GM23338 (cell line): ENCODE results near the gene PGGT1B.

Experiments
- CREB1 ChIP-seq: fragments of 250-450 bp; sonication (Bioruptor Pico); IDR thresholded peaks from 2 replicates; pipeline ENCODE4 v1.5.0; 2020; ENCODE audit warnings: low read depth, mild to moderate bottlenecking, moderate library complexity
- EZH2 ChIP-seq: fragments of 200-600 bp; sonication (generic); IDR thresholded peaks from one replicate; pipeline ENCODE4 v1.8.0; 2017; ENCODE audit warnings: antibody characterized with exemption, mild to moderate bottlenecking, low read depth; ENCODE audit not compliant: unreplicated experiment
- JUNB ChIP-seq: IDR thresholded peaks from one replicate; pipeline ENCODE4 v1.6.1; 2016; ENCODE audit warnings: antibody characterized with exemption; ENCODE audit not compliant: unreplicated experiment
- POLR2AphosphoS5 ChIP-seq: IDR thresholded peaks from 2 replicates; pipeline ENCODE4 v1.6.1; 2016; ENCODE audit warnings: antibody characterized with exemption, low read depth
- ZNF114 ChIP-seq: fragments of 250-450 bp; sonication (Bioruptor Pico); IDR thresholded peaks from 2 replicates; pipeline ENCODE4 v1.5.0; 2020; ENCODE audit warnings: mild to moderate bottlenecking, moderate library complexity
- TF ChIP-seq, protein P1 (sequence below), 2 experiments: fragments of 200-600 bp in 1 of 2; sonication (generic) in 1 of 2; conservative IDR thresholded peaks; 2 replicates each; pipeline versions ENCODE4 v1.5.1 to v1.6.1; 2016 to 2017; ENCODE audit warnings: antibody characterized with exemption in 2 of 2, low read depth in 2 of 2, mild to moderate bottlenecking in 2 of 2, moderate library complexity in 1 of 2
- TF ChIP-seq, protein P2 (sequence below): IDR thresholded peaks from one replicate; pipeline ENCODE4 v1.6.1; 2018; ENCODE audit warnings: antibody characterized with exemption; ENCODE audit not compliant: unreplicated experiment

DNA sequence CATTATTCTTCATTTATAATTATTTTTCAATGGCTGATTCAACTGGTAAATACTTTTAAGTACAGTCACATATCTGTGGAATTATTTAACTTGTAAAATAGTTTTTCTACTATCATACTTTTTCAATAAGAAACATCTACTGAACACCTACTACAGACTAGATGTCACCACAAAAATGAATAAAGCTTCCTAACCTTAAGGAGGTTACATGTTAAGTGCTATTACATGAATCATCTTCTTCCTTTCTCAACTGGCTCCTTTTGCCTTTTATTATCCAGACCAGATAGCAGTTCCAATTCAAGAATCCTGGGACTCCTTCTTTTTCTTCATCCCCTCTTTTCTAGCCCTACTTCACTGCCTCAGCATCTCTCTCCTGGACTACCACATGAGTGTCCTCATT lies 4.7 kb downstream of the PGGT1B start:
- TF ChIP-seq EZH2: no peak
- TF ChIP-seq, protein P1, sequence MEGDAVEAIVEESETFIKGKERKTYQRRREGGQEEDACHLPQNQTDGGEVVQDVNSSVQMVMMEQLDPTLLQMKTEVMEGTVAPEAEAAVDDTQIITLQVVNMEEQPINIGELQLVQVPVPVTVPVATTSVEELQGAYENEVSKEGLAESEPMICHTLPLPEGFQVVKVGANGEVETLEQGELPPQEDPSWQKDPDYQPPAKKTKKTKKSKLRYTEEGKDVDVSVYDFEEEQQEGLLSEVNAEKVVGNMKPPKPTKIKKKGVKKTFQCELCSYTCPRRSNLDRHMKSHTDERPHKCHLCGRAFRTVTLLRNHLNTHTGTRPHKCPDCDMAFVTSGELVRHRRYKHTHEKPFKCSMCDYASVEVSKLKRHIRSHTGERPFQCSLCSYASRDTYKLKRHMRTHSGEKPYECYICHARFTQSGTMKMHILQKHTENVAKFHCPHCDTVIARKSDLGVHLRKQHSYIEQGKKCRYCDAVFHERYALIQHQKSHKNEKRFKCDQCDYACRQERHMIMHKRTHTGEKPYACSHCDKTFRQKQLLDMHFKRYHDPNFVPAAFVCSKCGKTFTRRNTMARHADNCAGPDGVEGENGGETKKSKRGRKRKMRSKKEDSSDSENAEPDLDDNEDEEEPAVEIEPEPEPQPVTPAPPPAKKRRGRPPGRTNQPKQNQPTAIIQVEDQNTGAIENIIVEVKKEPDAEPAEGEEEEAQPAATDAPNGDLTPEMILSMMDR (conservative IDR thresholded peaks at IDR 0.05; ENCODE audit: low read depth in 2 of 2): no peak
- TF ChIP-seq, protein P2, sequence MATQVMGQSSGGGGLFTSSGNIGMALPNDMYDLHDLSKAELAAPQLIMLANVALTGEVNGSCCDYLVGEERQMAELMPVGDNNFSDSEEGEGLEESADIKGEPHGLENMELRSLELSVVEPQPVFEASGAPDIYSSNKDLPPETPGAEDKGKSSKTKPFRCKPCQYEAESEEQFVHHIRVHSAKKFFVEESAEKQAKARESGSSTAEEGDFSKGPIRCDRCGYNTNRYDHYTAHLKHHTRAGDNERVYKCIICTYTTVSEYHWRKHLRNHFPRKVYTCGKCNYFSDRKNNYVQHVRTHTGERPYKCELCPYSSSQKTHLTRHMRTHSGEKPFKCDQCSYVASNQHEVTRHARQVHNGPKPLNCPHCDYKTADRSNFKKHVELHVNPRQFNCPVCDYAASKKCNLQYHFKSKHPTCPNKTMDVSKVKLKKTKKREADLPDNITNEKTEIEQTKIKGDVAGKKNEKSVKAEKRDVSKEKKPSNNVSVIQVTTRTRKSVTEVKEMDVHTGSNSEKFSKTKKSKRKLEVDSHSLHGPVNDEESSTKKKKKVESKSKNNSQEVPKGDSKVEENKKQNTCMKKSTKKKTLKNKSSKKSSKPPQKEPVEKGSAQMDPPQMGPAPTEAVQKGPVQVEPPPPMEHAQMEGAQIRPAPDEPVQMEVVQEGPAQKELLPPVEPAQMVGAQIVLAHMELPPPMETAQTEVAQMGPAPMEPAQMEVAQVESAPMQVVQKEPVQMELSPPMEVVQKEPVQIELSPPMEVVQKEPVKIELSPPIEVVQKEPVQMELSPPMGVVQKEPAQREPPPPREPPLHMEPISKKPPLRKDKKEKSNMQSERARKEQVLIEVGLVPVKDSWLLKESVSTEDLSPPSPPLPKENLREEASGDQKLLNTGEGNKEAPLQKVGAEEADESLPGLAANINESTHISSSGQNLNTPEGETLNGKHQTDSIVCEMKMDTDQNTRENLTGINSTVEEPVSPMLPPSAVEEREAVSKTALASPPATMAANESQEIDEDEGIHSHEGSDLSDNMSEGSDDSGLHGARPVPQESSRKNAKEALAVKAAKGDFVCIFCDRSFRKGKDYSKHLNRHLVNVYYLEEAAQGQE: no peak
- no peak for TF ChIP-seq POLR2AphosphoS5
- TF ChIP-seq ZNF114 (CRISPR knock-in tag): no peak
- no peak for TF ChIP-seq JUNB
- TF ChIP-seq CREB1: no peak
